GM12878 (cell line): ENCODE results near the gene PGAP6. TPM values are rescaled to one million over a fixed set of nuclear protein-coding genes. Genes with fewer than 3 reads are reported as not detected.

Experiments
- ATAC-seq: fragments of 200-7000 bp; cut with Tn5 transposase; 3 replicates; pipeline ENCODE4 v1.9.1; 2020; ENCODE audit warnings: mild to moderate bottlenecking, moderate library complexity
- BruUV-seq: library from RNA; stranded (reverse); fragments of 400-500 nt; replicated peaks from 2 replicates; lab custom pipeline; 2021; lab: Mats Ljungman, UMichigan
- CTCF ChIA-PET: fragments of 300-600 bp; sonication (Branson Sonifier 250); formaldehyde crosslinking; extraction: SDS; loops from one replicate; lab custom pipeline; 2021; ENCODE audit warnings: inconsistent platforms; lab: Yijun Ruan, JAX
- POLR2A ChIA-PET: fragments of 350-600 bp; formaldehyde crosslinking; extraction: SDS; loops from one replicate; lab custom pipeline; 2021; ENCODE audit warnings: inconsistent platforms; lab: Charles Lee
- RAD21 ChIA-PET: fragments of 300-600 bp; sonication (Branson Sonifier 250); formaldehyde crosslinking; loops from one replicate; lab custom pipeline; 2023; ENCODE audit warnings: antibody characterized with exemption; ENCODE audit not compliant: unreplicated experiment; lab: Charles Lee
- SMC1A ChIA-PET: fragments of 300-600 bp; sonication (Branson Sonifier 250); formaldehyde crosslinking; loops from one replicate; lab custom pipeline; 2023; ENCODE audit not compliant: unreplicated experiment, uncharacterized antibody; lab: Charles Lee
- DNase-seq: peaks from one replicate; pipeline ENCODE4 v3.0.0-alpha.2; 2011; ENCODE audit warnings: low read depth, low spot score
- FAIRE-seq: peaks from 3 replicates; lab custom pipeline; 2011; peaks lifted over from hg19 to GRCh38; lab: Jason Lieb, UNC
- H2AFZ ChIP-seq: 2 replicates; pipeline ENCODE4 v1.6.0; 2011; ENCODE audit warnings: low read depth, low read length, control low read depth; ENCODE audit not compliant: control insufficient read depth
- H3K27ac ChIP-seq: 2 replicates; pipeline ENCODE4 v1.5.1; 2011; ENCODE audit warnings: control low read depth; ENCODE audit not compliant: control insufficient read depth, insufficient read depth
- H3K27me3 ChIP-seq, 2 experiments: replicated peaks in 1 of 2; 2 replicates each; pipeline versions ENCODE4 v1.6.0 to v1.6.1; 2011; ENCODE audit warnings: low read length in 1 of 2; ENCODE audit not compliant: control insufficient read depth in 2 of 2, insufficient read depth in 2 of 2
- H3K36me3 ChIP-seq, 2 experiments: 2 replicates each; pipeline ENCODE4 v1.5.1; 2011; ENCODE audit warnings: low read length in 1 of 2; ENCODE audit not compliant: control insufficient read depth in 2 of 2, insufficient read depth in 2 of 2
- H3K4me1 ChIP-seq: 2 replicates; pipeline ENCODE4 v1.6.1; 2011; ENCODE audit warnings: mild to moderate bottlenecking, low read length, moderate library complexity, mixed read lengths; ENCODE audit not compliant: control insufficient read depth, insufficient read depth
- H3K4me2 ChIP-seq: 2 replicates; pipeline ENCODE4 v1.6.0; 2011; ENCODE audit warnings: control low read depth; ENCODE audit not compliant: control insufficient read depth, insufficient read depth
- H3K4me3 ChIP-seq: fragments of 200-600 bp; sonication (generic); 2 replicates; pipeline ENCODE4 v1.5.1; 2016
- H3K79me2 ChIP-seq: 2 replicates; pipeline ENCODE4 v1.6.0; 2011; ENCODE audit warnings: low read length; ENCODE audit not compliant: control insufficient read depth, insufficient read depth
- H3K9ac ChIP-seq: 2 replicates; pipeline ENCODE4 v1.8.0; 2011; ENCODE audit warnings: low read length, control low read depth, mixed read lengths; ENCODE audit not compliant: control insufficient read depth, insufficient read depth
- H3K9me3 ChIP-seq: replicated peaks from 3 replicates; pipeline ENCODE4 v1.5.1; 2011; ENCODE audit warnings: mild to moderate bottlenecking, low read length; ENCODE audit not compliant: control insufficient read depth, insufficient read depth
- H4K20me1 ChIP-seq: 2 replicates; pipeline ENCODE4 v1.6.0; 2011; ENCODE audit not compliant: control insufficient read depth, insufficient read depth
- BHLHE40 ChIP-seq, 2 experiments: fragments of 450-650 bp in 1 of 2; IDR thresholded peaks; 2 replicates each; pipeline ENCODE4 v1.6.1; 2011 to 2017; ENCODE audit warnings: low read depth in 2 of 2, borderline replicate concordance in 1 of 2, improper control_type of control experiment in 1 of 2, low read length in 1 of 2, mild to moderate bottlenecking in 1 of 2
- CBFB ChIP-seq: IDR thresholded peaks from 2 replicates; pipeline ENCODE4 v1.6.1; 2016; ENCODE audit warnings: antibody characterized with exemption, low read depth
- ETV6 ChIP-seq, 2 experiments: fragments of 450-650 bp in 1 of 2; IDR thresholded peaks in 1 of 2; conservative IDR thresholded peaks in 1 of 2; 2 replicates each; pipeline ENCODE4 v1.6.1; 2014; ENCODE audit warnings: antibody characterized with exemption in 1 of 2, borderline replicate concordance in 1 of 2, low read depth in 1 of 2, mild to moderate bottlenecking in 1 of 2, moderate library complexity in 1 of 2
- JUNB ChIP-seq: IDR thresholded peaks from 2 replicates; pipeline ENCODE4 v1.6.1; 2016; ENCODE audit warnings: antibody characterized with exemption, mild to moderate bottlenecking
- MEF2A ChIP-seq: IDR thresholded peaks from 2 replicates; pipeline ENCODE4 v1.6.1; 2011; ENCODE audit warnings: low read depth, mild to moderate bottlenecking, low read length, moderate library complexity; ENCODE audit not compliant: insufficient read depth
- SREBF1 ChIP-seq: IDR thresholded peaks from 2 replicates; pipeline ENCODE4 v1.6.1; 2012; ENCODE audit warnings: mild to moderate bottlenecking, low read length
- TCF12 ChIP-seq: IDR thresholded peaks from 2 replicates; pipeline ENCODE4 v1.6.1; 2011; ENCODE audit warnings: low read depth, mild to moderate bottlenecking, low read length
- WGBS: methylation state at CpG from one replicate; pipeline ENCODE4 v1.1.6; 2016; ENCODE audit warnings: low lambda C conversion rate; ENCODE audit not compliant: insufficient replicate concordance, insufficient coverage; ENCODE audit errors: missing lambda C conversion rate; 5-methylcytosine and 5-hydroxymethylcytosine counted together
- in situ Hi-C: fragments of 300-500 bp; cut with MboI; formaldehyde crosslinking; loops from 9 replicates; pipeline ENCODE4 v1.14.3; 2018; ENCODE audit warnings: mixed read lengths
- intact Hi-C: fragments of 100-400 bp; cut with micrococcal nuclease; formaldehyde crosslinking; loops from one replicate; pipeline ENCODE4 v1.14.2; 2022; ENCODE audit not compliant: unreplicated experiment
- polyA plus RNA-seq, 11 experiments: library from polyadenylated mRNA; depleted of rRNA in 4 of 11; unstranded in 6 of 11; stranded (reverse) in 5 of 11; fragments of >200 nt; fragmentation: Nextera tagmentation in 4 of 11; fragmentation: Illumina TruSeq in 1 of 11; extraction: Ambion mirVana in 4 of 11; extraction: Trizol in 1 of 11; gene quantifications; 1 replicate in 1 of 11; 2 replicates in 10 of 11; pipeline versions ENCODE4 v1.2.1 to v1.2.3, GENCODE V29; 2011 to 2016; ENCODE audit warnings: inconsistent platforms in 2 of 11, missing spikeins in 2 of 11, low read depth in 1 of 11
- total RNA-seq, 4 experiments: library from RNA; depleted of rRNA in 3 of 4; stranded (reverse); fragments of >200 nt in 3 of 4; fragmentation: Illumina TruSeq in 1 of 4; extraction: Trizol in 1 of 4; gene quantifications; 2 replicates each; pipeline versions ENCODE4 v1.2.1 to v1.2.3, GENCODE V29; 2013 to 2021
- TF ChIP-seq, protein P1 (sequence below): fragments of 450-650 bp; IDR thresholded peaks from 2 replicates; pipeline ENCODE4 v1.6.1; 2016; ENCODE audit warnings: mild to moderate bottlenecking, moderate library complexity, borderline replicate concordance
- TF ChIP-seq, protein P2 (sequence below): fragments of 450-650 bp; IDR thresholded peaks from 2 replicates; pipeline ENCODE4 v1.6.1; 2016; ENCODE audit warnings: mild to moderate bottlenecking

The PGAP6 gene
- total and polyA plus RNA-seq, 10 of the 15 experiments (the other 5 are each of a cell fraction or from before 2014, with no cell fraction given) = 0.76 to 48.8 (median 18.4) TPM

DNA sequence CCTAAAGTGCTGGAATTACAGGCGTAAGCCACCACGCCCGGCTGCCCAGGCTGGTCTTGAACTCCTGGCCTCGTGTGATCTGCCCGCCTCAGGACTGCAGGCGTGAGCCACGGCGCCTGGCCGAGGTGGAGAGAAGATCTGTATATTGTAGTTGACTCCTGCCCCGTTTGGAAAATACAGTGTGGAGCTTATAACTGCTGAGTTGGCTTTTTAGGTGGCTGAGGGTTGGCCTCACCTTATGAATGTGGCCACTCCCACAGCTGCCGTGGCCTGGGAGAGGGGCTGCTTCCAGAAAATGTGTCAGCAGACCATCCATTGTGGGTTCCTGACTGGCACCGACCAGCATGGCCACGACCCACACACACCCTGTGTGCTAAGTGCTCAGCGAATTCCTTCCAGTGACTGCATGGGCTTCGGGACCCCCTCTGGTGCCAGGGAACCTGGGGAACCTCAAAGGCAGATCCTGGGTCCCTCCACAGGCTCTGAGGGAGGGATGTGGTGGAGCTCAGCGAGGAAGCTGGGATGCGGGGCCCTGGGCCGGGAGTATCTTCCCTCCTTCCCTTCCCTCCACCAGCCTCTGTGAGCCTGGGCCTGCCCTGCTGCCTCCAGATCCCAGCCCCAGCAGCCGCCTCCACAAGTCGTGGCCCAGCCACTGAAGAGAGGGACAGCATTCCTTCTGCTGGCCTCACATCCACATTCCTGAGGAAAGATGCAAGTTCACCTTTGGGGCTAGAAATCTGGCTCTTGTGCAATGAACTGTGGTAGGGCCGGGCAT lies 32.8 kb upstream of the PGAP6 start (continued):
- TF ChIP-seq, protein P1, sequence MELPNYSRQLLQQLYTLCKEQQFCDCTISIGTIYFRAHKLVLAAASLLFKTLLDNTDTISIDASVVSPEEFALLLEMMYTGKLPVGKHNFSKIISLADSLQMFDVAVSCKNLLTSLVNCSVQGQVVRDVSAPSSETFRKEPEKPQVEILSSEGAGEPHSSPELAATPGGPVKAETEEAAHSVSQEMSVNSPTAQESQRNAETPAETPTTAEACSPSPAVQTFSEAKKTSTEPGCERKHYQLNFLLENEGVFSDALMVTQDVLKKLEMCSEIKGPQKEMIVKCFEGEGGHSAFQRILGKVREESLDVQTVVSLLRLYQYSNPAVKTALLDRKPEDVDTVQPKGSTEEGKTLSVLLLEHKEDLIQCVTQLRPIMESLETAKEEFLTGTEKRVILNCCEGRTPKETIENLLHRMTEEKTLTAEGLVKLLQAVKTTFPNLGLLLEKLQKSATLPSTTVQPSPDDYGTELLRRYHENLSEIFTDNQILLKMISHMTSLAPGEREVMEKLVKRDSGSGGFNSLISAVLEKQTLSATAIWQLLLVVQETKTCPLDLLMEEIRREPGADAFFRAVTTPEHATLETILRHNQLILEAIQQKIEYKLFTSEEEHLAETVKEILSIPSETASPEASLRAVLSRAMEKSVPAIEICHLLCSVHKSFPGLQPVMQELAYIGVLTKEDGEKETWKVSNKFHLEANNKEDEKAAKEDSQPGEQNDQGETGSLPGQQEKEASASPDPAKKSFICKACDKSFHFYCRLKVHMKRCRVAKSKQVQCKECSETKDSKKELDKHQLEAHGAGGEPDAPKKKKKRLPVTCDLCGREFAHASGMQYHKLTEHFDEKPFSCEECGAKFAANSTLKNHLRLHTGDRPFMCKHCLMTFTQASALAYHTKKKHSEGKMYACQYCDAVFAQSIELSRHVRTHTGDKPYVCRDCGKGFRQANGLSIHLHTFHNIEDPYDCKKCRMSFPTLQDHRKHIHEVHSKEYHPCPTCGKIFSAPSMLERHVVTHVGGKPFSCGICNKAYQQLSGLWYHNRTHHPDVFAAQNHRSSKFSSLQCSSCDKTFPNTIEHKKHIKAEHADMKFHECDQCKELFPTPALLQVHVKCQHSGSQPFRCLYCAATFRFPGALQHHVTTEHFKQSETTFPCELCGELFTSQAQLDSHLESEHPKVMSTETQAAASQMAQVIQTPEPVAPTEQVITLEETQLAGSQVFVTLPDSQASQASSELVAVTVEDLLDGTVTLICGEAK = no peak
- TF ChIP-seq, protein P2, sequence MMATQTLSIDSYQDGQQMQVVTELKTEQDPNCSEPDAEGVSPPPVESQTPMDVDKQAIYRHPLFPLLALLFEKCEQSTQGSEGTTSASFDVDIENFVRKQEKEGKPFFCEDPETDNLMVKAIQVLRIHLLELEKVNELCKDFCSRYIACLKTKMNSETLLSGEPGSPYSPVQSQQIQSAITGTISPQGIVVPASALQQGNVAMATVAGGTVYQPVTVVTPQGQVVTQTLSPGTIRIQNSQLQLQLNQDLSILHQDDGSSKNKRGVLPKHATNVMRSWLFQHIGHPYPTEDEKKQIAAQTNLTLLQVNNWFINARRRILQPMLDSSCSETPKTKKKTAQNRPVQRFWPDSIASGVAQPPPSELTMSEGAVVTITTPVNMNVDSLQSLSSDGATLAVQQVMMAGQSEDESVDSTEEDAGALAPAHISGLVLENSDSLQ = no peak

DNA sequence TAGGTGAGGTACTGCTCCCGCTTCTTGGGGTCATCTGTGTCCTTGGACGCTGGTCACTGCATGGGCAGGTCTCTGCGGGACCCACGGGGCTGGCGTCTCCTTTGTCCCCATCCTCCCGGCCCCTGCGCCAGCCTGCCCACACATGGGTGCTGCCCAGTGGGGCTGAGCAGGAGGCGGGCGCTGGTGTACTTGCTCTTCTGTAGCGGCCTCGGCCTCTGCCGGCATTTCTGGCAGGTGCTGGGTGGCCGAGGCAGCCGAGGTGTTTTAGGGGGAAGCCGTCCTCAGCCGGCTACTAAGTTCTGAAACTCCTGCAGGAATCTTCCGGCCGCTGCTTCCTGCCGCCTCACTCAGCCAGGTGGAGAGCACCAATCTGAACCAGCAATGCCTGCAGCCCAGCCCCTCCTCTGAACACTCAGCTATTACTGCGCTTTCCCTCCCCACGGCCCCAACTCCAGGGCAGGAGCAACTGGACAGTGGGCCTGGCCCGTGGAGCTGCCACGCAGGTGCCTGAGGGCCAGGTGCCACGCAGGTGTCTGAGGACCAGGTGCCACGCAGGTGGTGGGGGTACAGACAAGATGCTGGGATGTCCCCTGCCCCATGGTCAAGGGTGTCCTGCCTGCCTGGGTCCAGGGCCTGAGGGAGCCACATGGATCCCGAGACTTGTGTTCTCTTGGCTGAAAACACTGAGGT lies 29.9 kb upstream of the PGAP6 start:
- ChIA-PET CTCF (no interaction called here), RAD21 (no interaction called here), SMC1A (no interaction called here), POLR2A (interaction anchor here (1.2 kb wide), 1 partner anchor 15 kb away, joined by 4 read pairs; no protein-coding TSS in a partner anchor)
- Histone ChIP-seq H3K27ac (no peak overlapping the region), H3K4me2 (no peak overlapping the region), H3K27me3 (no peaks in the 10 kb centered on the region), H3K4me1 (no peaks in the 10 kb centered on the region), H3K79me2 (no peaks in the 10 kb centered on the region), H4K20me1 (no peaks in the 10 kb centered on the region), H2AFZ (no peak overlapping the region), H3K9ac (no peak overlapping the region), H3K9me3 (no peaks in the 10 kb centered on the region), H3K36me3 (no peaks in the 10 kb centered on the region), H3K4me3 (no peak overlapping the region)
- no peak for ATAC-seq
- no peak for DNase-seq
- in situ Hi-C loops (no loop called here), intact Hi-C loops (no loop called here)
- no peak for FAIRE-seq
- WGBS = 84% methylated on average over 23 of the region's 26 CpGs
- no TSS peak for BruUV-seq
- TF ChIP-seq JUNB (no peak), ETV6 (conservative IDR thresholded peaks at IDR 0.05 in 1 of 2, IDR thresholded peaks at IDR 0.05 in 1 of 2; ENCODE audit: borderline replicate concordance in 1 of 2, low read depth in 1 of 2) (no peak), CBFB (no peak), SREBF1 (no peak), TCF12 (no peak), MEF2A (no peak), BHLHE40 (IDR thresholded peaks at IDR 0.05; ENCODE audit: borderline replicate concordance in 1 of 2, low read depth in 2 of 2, low read length in 1 of 2) (no peak)
